IMR-90 (cell line): ENCODE data around the gene CENPP. TPM values are rescaled to one million over a fixed set of nuclear protein-coding genes. Genes with fewer than 3 reads are reported as not detected.
A peak's percentile ranks its signal among the peaks of the same experiment; 100 is the strongest.

ENCODE experiments used
- ATAC-seq: fragments of 200-7000 bp; cut with Tn5 transposase; 2 replicates; pipeline ENCODE4 v1.9.1; 2020; ENCODE audit warnings: low read depth, mild to moderate bottlenecking, moderate library complexity
- BruUV-seq: library from RNA; stranded (reverse); fragments of 400-500 nt; replicated peaks from 2 replicates; lab custom pipeline; 2021; lab: Mats Ljungman, UMichigan
- CTCF ChIA-PET: fragments of 300-600 bp; formaldehyde crosslinking; extraction: SDS; loops from one replicate; lab custom pipeline; 2021; ENCODE audit warnings: antibody characterized with exemption; lab: Yijun Ruan, JAX
- POLR2A ChIA-PET: fragments of 300-600 bp; sonication (Branson Sonifier 250); formaldehyde crosslinking; loops from one replicate; lab custom pipeline; 2022; ENCODE audit warnings: antibody characterized with exemption; ENCODE audit not compliant: unreplicated experiment; lab: Charles Lee
- DNase-seq: peaks from one replicate; pipeline ENCODE4 v3.0.0; 2013
- H2AFZ ChIP-seq: replicated peaks from 2 replicates; pipeline ENCODE3; 2013; ENCODE audit warnings: low read length, mild to moderate bottlenecking; ENCODE audit not compliant: poor library complexity
- H2AK5ac ChIP-seq: 2 replicates; pipeline ENCODE4 v1.6.1; 2013; ENCODE audit warnings: low read depth, low read length, inconsistent platforms
- H2AK9ac ChIP-seq: replicated peaks from 2 replicates; pipeline ENCODE3; 2013; ENCODE audit warnings: mild to moderate bottlenecking, low read depth, low read length, moderate library complexity; ENCODE audit not compliant: poor library complexity
- H2BK120ac ChIP-seq: 2 replicates; pipeline ENCODE4 v1.6.1; 2013; ENCODE audit warnings: low read depth, low read length, inconsistent platforms
- H2BK15ac ChIP-seq: 3 replicates; pipeline ENCODE4 v1.6.1; 2013; ENCODE audit warnings: low read depth, low read length, inconsistent platforms
- H2BK20ac ChIP-seq: 2 replicates; pipeline ENCODE4 v1.6.1; 2013; ENCODE audit warnings: low read depth, mild to moderate bottlenecking, inconsistent platforms, low read length, moderate library complexity
- H2BK5ac ChIP-seq: 2 replicates; pipeline ENCODE4 v1.6.1; 2013; ENCODE audit warnings: mild to moderate bottlenecking, low read depth, low read length, inconsistent platforms; ENCODE audit not compliant: poor library complexity, severe bottlenecking
- H3K14ac ChIP-seq: replicated peaks from 2 replicates; pipeline ENCODE4 v1.6.1; 2013; ENCODE audit warnings: low read depth, low read length, inconsistent platforms
- H3K18ac ChIP-seq: 2 replicates; pipeline ENCODE4 v1.6.1; 2013; ENCODE audit warnings: low read depth, low read length, control low read depth
- H3K23ac ChIP-seq: 2 replicates; pipeline ENCODE4 v1.6.1; 2013; ENCODE audit warnings: low read depth, low read length, inconsistent platforms
- H3K27ac ChIP-seq: 2 replicates; pipeline ENCODE4 v1.5.1; 2013; ENCODE audit warnings: mild to moderate bottlenecking, control low read depth, low read length; ENCODE audit not compliant: insufficient read depth
- H3K27me3 ChIP-seq: 2 replicates; pipeline ENCODE4 v1.6.1; 2013; ENCODE audit warnings: low read length; ENCODE audit not compliant: control insufficient read depth, insufficient read depth
- H3K36me3 ChIP-seq: 2 replicates; pipeline ENCODE4 v1.6.1; 2013; ENCODE audit warnings: low read length, mixed read lengths; ENCODE audit not compliant: control insufficient read depth, insufficient read depth
- H3K4ac ChIP-seq: 2 replicates; pipeline ENCODE4 v1.6.1; 2013; ENCODE audit warnings: low read depth, low read length, inconsistent platforms
- H3K4me1 ChIP-seq: 2 replicates; pipeline ENCODE4 v1.6.1; 2013; ENCODE audit warnings: low read length, mixed read lengths; ENCODE audit not compliant: control insufficient read depth, insufficient read depth
- H3K4me2 ChIP-seq: 2 replicates; pipeline ENCODE4 v1.6.1; 2013; ENCODE audit warnings: low read depth, mild to moderate bottlenecking, control low read depth, low read length, moderate library complexity
- H3K4me3 ChIP-seq: 2 replicates; pipeline ENCODE4 v1.5.1; 2013; ENCODE audit warnings: low read depth, mild to moderate bottlenecking, control low read depth, low read length, moderate library complexity; ENCODE audit not compliant: insufficient read depth
- H3K56ac ChIP-seq: 2 replicates; pipeline ENCODE4 v1.6.1; 2013; ENCODE audit warnings: low read length, inconsistent platforms; ENCODE audit not compliant: insufficient read depth; ENCODE audit errors: extremely low read depth
- H3K79me1 ChIP-seq, 2 experiments: 2 replicates each; pipeline ENCODE4 v1.6.1; 2013; ENCODE audit warnings: low read length in 2 of 2, inconsistent platforms in 1 of 2, low read depth in 1 of 2
- H3K9ac ChIP-seq: 2 replicates; pipeline ENCODE4 v1.6.1; 2013; ENCODE audit warnings: low read depth, low read length, control low read depth
- H3K9me1 ChIP-seq: 2 replicates; pipeline ENCODE4 v1.6.1; 2013; ENCODE audit warnings: low read length, inconsistent platforms; ENCODE audit not compliant: insufficient read depth
- H3K9me3 ChIP-seq: 2 replicates; pipeline ENCODE4 v1.6.1; 2013; ENCODE audit warnings: low read length; ENCODE audit not compliant: control insufficient read depth, insufficient read depth
- H4K20me1 ChIP-seq: 2 replicates; pipeline ENCODE4 v1.6.1; 2013; ENCODE audit warnings: low read length, inconsistent platforms; ENCODE audit not compliant: insufficient read depth
- H4K5ac ChIP-seq: 2 replicates; pipeline ENCODE4 v1.6.1; 2013; ENCODE audit warnings: mild to moderate bottlenecking, low read depth, low read length, control low read depth
- H4K8ac ChIP-seq, 2 experiments: 2 replicates each; pipeline ENCODE4 v1.6.1; 2013; ENCODE audit warnings: low read depth in 2 of 2, low read length in 2 of 2, control low read depth in 1 of 2, inconsistent platforms in 1 of 2
- H4K91ac ChIP-seq: 2 replicates; pipeline ENCODE4 v1.6.1; 2013; ENCODE audit warnings: low read depth, low read length, inconsistent platforms; ENCODE audit not compliant: insufficient read depth
- BHLHE40 ChIP-seq: fragments of 150-350 bp; IDR thresholded peaks from 2 replicates; pipeline ENCODE4 v1.6.1; 2016; ENCODE audit warnings: mild to moderate bottlenecking, low read depth, low read length
- MAFK ChIP-seq: IDR thresholded peaks from 2 replicates; pipeline ENCODE4 v1.6.1; 2012; ENCODE audit warnings: low read depth, low read length, improper control_type of control experiment
- whole genome bisulfite sequencing, 2 experiments: methylation state at CpG; one replicate each; pipeline versions ENCODE4 v1.1.5 to v1.1.7; 2013; ENCODE audit warnings: missing lambda C conversion rate in 2 of 2; ENCODE audit not compliant: insufficient read length in 1 of 2; ENCODE audit errors: extremely low coverage in 2 of 2; 5-methylcytosine and 5-hydroxymethylcytosine counted together
- dilution Hi-C: fragments of 300-500 bp; cut with HindIII; formaldehyde crosslinking; loops from one replicate; pipeline ENCODE4 v1.14.3; 2018; ENCODE audit warnings: low sequenced_read_pairs; ENCODE audit not compliant: unreplicated experiment
- in situ Hi-C: fragments of 300-500 bp; cut with MboI; formaldehyde crosslinking; loops from 3 replicates; pipeline ENCODE4 v1.14.3; 2019; ENCODE audit warnings: low sequenced_read_pairs, inconsistent platforms, mixed read lengths
- intact Hi-C: fragments of 100-400 bp; cut with micrococcal nuclease; formaldehyde crosslinking; loops from 2 replicates; pipeline ENCODE4 v1.10.0; 2022
- polyA plus RNA-seq, 3 experiments: library from polyadenylated mRNA; depleted of rRNA; stranded (reverse); fragments of >200 nt; gene quantifications; 2 replicates each; pipeline ENCODE4 v1.2.3, GENCODE V29; 2012; ENCODE audit warnings: low replicate concordance in 1 of 3
- total RNA-seq: library from RNA; depleted of rRNA; stranded (reverse); fragments of >200 nt; gene quantifications from 2 replicates; pipeline ENCODE4 v1.2.3, GENCODE V29; 2012

CENPP gene
- total and polyA plus RNA-seq, 2 of the 4 experiments (the other 2 are of a cell fraction) = 1.4 to 2.0 TPM

DNA sequence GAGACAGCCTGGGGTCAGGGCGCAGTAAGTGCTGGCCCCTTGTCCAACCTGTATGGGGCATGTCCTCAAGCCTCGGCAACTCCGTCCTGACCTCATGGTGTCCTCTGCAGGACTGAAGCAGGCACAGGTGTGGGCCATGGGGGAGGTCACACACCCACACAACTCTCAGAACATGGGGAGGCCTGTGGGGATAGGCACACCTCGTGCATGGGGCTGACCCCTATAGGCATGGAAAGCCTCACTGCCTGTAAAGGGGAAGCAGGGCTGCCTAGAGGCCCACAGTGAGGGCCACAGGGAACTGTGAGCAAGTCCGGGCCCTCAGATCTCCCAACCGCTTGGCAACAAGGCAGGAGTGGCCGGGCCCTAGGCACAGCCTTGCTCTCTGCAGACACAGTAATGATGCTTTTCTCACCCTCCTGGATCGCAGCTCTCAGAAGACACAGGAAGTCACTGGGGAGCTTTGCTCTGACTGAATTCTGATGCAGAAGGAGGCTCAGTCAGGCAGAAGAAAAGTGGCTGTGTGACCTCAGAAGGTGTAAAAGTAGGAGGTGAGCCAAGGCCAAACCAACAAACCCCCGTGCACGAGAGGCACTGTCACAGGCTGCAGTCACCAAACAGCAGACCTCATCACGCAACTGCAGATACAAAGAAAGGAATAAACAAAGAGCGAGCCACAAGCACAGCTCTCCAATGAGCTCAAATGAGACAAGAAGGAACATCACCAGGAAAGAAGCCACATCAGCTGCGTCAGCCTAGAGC, 338.8 kb downstream of the CENPP start:
- in situ Hi-C loops = no loop called here
- H2BK120ac ChIP-seq = no peak overlapping the region
- no peak overlapping the region for H4K5ac ChIP-seq
- dilution Hi-C loops = no loop called here
- no peak overlapping the region for H2BK15ac ChIP-seq
- no peaks in the 10 kb centered on the region for H3K27me3 ChIP-seq
- peak; percentile 31 for DNase-seq
- peaks cover 21% of the 10 kb centered on the region; the same call in 1 of the 2 replicates for H3K9me1 ChIP-seq
- peaks cover 13% of the 10 kb centered on the region for H3K4me1 ChIP-seq
- H3K23ac ChIP-seq = 0 out of 2 replicates have a peak overlapping the region, but pooled peaks have one; percentile 25
- TF ChIP-seq BHLHE40 = peak; percentile 91
- no peak for TF ChIP-seq MAFK
- no peaks in the 10 kb centered on the region for H3K9me3 ChIP-seq
- peaks cover 42 to 91% of the 10 kb centered on the region in 2 experiments for H3K79me1 ChIP-seq
- H4K91ac ChIP-seq = no peak overlapping the region
- H4K20me1 ChIP-seq = peaks cover 75% of the 10 kb centered on the region
- no peak overlapping the region for H3K9ac ChIP-seq
- no peak overlapping the region for H2BK20ac ChIP-seq
- H2BK5ac ChIP-seq = no peak overlapping the region
- peak overlapping the region; percentile 33 for H2AK9ac ChIP-seq
- no peak for ATAC-seq
- WGBS, 2 experiments = 77% methylated on average over 5 of the region's 13 CpGs; no CpG with 5 or more reads in 1 of the 2 experiments
- H2AK5ac ChIP-seq = no peak overlapping the region; the same call in 1 of the 2 replicates
- H3K27ac ChIP-seq = no peak overlapping the region
- H3K4me2 ChIP-seq = peak overlapping the region; percentile 10; the same call in 1 of the 2 replicates
- intact Hi-C loops = no loop called here
- POLR2A ChIA-PET = no interaction called here
- CTCF ChIA-PET = no interaction called here
- H2AFZ ChIP-seq = peak overlapping the region; percentile 36
- no peak overlapping the region for H3K4me3 ChIP-seq
- peaks cover 9% of the 10 kb centered on the region for H3K36me3 ChIP-seq
- peak overlapping the region; percentile 46; the same call in 1 of the 2 replicates for H3K14ac ChIP-seq
- no peak overlapping the region for H3K56ac ChIP-seq
- H3K18ac ChIP-seq = no peak overlapping the region
- H4K8ac ChIP-seq = no peak overlapping the region
- peak overlapping the region; percentile 19; the same call in 1 of the 2 replicates for H3K4ac ChIP-seq
- BruUV-seq = no TSS peak
